GM18498 (cell line): ENCODE results near the gene INPP5A.
"Not testable (repeated sequence)": the region's sequence is repeated elsewhere in the genome, so short reads cannot be mapped to it uniquely, and the experiment has no call there.

Experiments
- ATAC-seq: cut with Tn5 transposase; IDR thresholded peaks from one replicate; pipeline ENCODE4 v1.9.1; 2021; ENCODE audit warnings: mild to moderate bottlenecking, moderate library complexity; ENCODE audit not compliant: unreplicated experiment

The INPP5A gene

GRCh38 chr10:132537684-132538001, at the start of gene INPP5A:
TSS of gene INPP5A (plus strand) at chr10:132537787. CDS start at chr10:132538097, 310 bp downstream.
- ATAC-seq = peak; percentile 82

- no peak for ATAC-seq
These were observed 49.3 kb upstream of the INPP5A start for GRCh38 chr10:132488231-132488821.

GRCh38 chr10:132489053-132489703, 48.4 kb upstream of the INPP5A start:
- ATAC-seq = no peak

GRCh38 chr10:132489704-132490534, 47.7 kb upstream of the INPP5A start:
- ATAC-seq = no peak

- ATAC-seq = not testable (repeated sequence)
These were observed 46.1 kb upstream of the INPP5A start for GRCh38 chr10:132491534-132491933.

- ATAC-seq = no peak
These were observed 45.1 kb upstream of the INPP5A start for GRCh38 chr10:132492323-132493025.

- no peak for ATAC-seq
These were observed 44.3 kb upstream of the INPP5A start for GRCh38 chr10:132493246-132493755.

GRCh38 chr10:132493756-132494290, 43.8 kb upstream of the INPP5A start:
- ATAC-seq = no peak

GRCh38 chr10:132494866-132495630, 42.5 kb upstream of the INPP5A start:
- ATAC-seq = no peak

- ATAC-seq = no peak
These were observed 41.1 kb upstream of the INPP5A start for GRCh38 chr10:132496360-132497062.

- ATAC-seq = no peak
These were observed 40.4 kb upstream of the INPP5A start for GRCh38 chr10:132497063-132497680.

GRCh38 chr10:132497861-132498561, 39.6 kb upstream of the INPP5A start:
- no peak for ATAC-seq

- ATAC-seq = no peak
These were observed 38.8 kb upstream of the INPP5A start for GRCh38 chr10:132498562-132499366.

- ATAC-seq = no peak
These were observed 38.3 kb upstream of the INPP5A start for GRCh38 chr10:132499367-132499685.

GRCh38 chr10:132500781-132501415, 36.7 kb upstream of the INPP5A start:
- no peak for ATAC-seq

- no peak for ATAC-seq
These were observed 34.9 kb upstream of the INPP5A start for GRCh38 chr10:132502544-132503300.
